ENCODE data around the gene PTPRZ1.

DNA sequence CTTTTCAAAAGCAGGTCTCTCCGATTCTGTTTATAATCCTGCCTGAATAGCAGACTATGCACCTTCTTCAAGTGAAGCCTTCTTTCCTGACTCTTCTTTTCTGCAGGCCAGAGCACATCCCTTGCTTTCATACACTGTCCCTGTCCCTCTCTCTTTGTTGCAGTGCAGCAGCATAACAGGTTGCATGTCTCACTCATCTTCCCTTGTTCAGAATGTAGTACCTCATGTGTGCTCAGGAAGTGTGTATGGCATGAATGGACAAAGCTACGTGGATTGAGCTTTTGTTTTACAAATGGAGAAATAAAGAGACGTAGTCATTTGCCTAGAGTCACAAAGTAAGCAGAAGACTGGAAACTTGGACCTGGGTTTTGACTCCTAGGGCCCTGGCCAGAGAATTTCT lies 68.0 kb downstream of the PTPRZ1 start:
- TF ChIP-seq, protein P1, sequence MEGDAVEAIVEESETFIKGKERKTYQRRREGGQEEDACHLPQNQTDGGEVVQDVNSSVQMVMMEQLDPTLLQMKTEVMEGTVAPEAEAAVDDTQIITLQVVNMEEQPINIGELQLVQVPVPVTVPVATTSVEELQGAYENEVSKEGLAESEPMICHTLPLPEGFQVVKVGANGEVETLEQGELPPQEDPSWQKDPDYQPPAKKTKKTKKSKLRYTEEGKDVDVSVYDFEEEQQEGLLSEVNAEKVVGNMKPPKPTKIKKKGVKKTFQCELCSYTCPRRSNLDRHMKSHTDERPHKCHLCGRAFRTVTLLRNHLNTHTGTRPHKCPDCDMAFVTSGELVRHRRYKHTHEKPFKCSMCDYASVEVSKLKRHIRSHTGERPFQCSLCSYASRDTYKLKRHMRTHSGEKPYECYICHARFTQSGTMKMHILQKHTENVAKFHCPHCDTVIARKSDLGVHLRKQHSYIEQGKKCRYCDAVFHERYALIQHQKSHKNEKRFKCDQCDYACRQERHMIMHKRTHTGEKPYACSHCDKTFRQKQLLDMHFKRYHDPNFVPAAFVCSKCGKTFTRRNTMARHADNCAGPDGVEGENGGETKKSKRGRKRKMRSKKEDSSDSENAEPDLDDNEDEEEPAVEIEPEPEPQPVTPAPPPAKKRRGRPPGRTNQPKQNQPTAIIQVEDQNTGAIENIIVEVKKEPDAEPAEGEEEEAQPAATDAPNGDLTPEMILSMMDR (IDR thresholded peaks at IDR 0.05): no peak
- no peak for TF ChIP-seq POLR2A (IDR thresholded peaks at IDR 0.05)
- no peak for TF ChIP-seq EP300 (IDR thresholded peaks at IDR 0.05)
